Measurements from ENCODE around the gene PGGT1B.
A peak's percentile ranks its signal among the peaks of the same experiment; 100 is the strongest.

Gene PGGT1B

GRCh38 chr5:115262321-115263077 lies at the start of gene PGGT1B:
PGGT1B (minus strand) TSS chr5:115262877; CDS start chr5:115262851, 26 bp downstream.
- H3K27me3 ChIP-seq (ENCODE audit: control insufficient read depth in 5 of 5, insufficient read depth in 4 of 5, low read length in 5 of 5): no peaks in the 10 kb centered on the region
- peak within 1 kb of the TSS; percentile 63 for H3K27ac ChIP-seq (ENCODE audit: low read depth, low read length)
- peaks cover 3 to 29% (median 20%) of the 10 kb centered on the region in 5 donors for H3K4me1 ChIP-seq (ENCODE audit: control insufficient read depth in 5 of 5, insufficient read depth in 5 of 5, low read length in 5 of 5)
- H3K36me3 ChIP-seq (ENCODE audit: control insufficient read depth in 5 of 5, insufficient read depth in 5 of 5, low read length in 5 of 5): peaks cover 0 to 9% (median under 1%) of the 10 kb centered on the region in 5 donors
- H3K9ac ChIP-seq (ENCODE audit: low read length in 5 of 5): peak within 1 kb of the TSS; percentile 73 to 93 (median 90)
- H3K4me3 ChIP-seq (ENCODE audit: low read depth in 1 of 5, low read length in 5 of 5): peak within 1 kb of the TSS; percentile 77 to 98 (median 92)
- no peaks in the 10 kb centered on the region for H3K9me3 ChIP-seq (ENCODE audit: control insufficient read depth in 5 of 5, low read length in 5 of 5)

- Histone ChIP-seq H3K27ac (ENCODE audit: low read depth, low read length) (no peak overlapping the region), H3K4me3 (ENCODE audit: low read depth in 1 of 5, low read length in 5 of 5) (no peak overlapping the region), H3K9ac (ENCODE audit: low read length in 5 of 5) (no peak overlapping the region), H3K36me3 (ENCODE audit: control insufficient read depth in 5 of 5, insufficient read depth in 5 of 5, low read length in 5 of 5) (no peaks in the 10 kb centered on the region), H3K9me3 (ENCODE audit: control insufficient read depth in 5 of 5, low read length in 5 of 5) (no peaks in the 10 kb centered on the region), H3K4me1 (ENCODE audit: control insufficient read depth in 5 of 5, insufficient read depth in 5 of 5, low read length in 5 of 5) (no peaks in the 10 kb centered on the region), H3K27me3 (ENCODE audit: control insufficient read depth in 5 of 5, insufficient read depth in 4 of 5, low read length in 5 of 5) (no peaks in the 10 kb centered on the region)
Measured at GRCh38 chr5:115309751-115310370, 47.2 kb upstream of the PGGT1B start.

- Histone ChIP-seq H3K9me3 (ENCODE audit: control insufficient read depth in 5 of 5, low read length in 5 of 5) (no peaks in the 10 kb centered on the region), H3K36me3 (ENCODE audit: control insufficient read depth in 5 of 5, insufficient read depth in 5 of 5, low read length in 5 of 5) (no peaks in the 10 kb centered on the region), H3K9ac (ENCODE audit: low read length in 5 of 5) (no peak overlapping the region), H3K4me1 (ENCODE audit: control insufficient read depth in 5 of 5, insufficient read depth in 5 of 5, low read length in 5 of 5) (no peaks in the 10 kb centered on the region), H3K27ac (ENCODE audit: low read depth, low read length) (no peak overlapping the region), H3K4me3 (ENCODE audit: low read depth in 1 of 5, low read length in 5 of 5) (no peak overlapping the region), H3K27me3 (ENCODE audit: control insufficient read depth in 5 of 5, insufficient read depth in 4 of 5, low read length in 5 of 5) (no peaks in the 10 kb centered on the region)
Measured at GRCh38 chr5:115308815-115309214, 46.1 kb upstream of the PGGT1B start.

- H3K4me3 ChIP-seq (ENCODE audit: low read depth in 1 of 5, low read length in 5 of 5): no peak overlapping the region
- no peak overlapping the region for H3K27ac ChIP-seq (ENCODE audit: low read depth, low read length)
- no peaks in the 10 kb centered on the region for H3K9me3 ChIP-seq (ENCODE audit: control insufficient read depth in 5 of 5, low read length in 5 of 5)
- H3K36me3 ChIP-seq (ENCODE audit: control insufficient read depth in 5 of 5, insufficient read depth in 5 of 5, low read length in 5 of 5): no peaks in the 10 kb centered on the region
- no peak overlapping the region for H3K9ac ChIP-seq (ENCODE audit: low read length in 5 of 5)
- no peaks in the 10 kb centered on the region for H3K4me1 ChIP-seq (ENCODE audit: control insufficient read depth in 5 of 5, insufficient read depth in 5 of 5, low read length in 5 of 5)
- H3K27me3 ChIP-seq (ENCODE audit: control insufficient read depth in 5 of 5, insufficient read depth in 4 of 5, low read length in 5 of 5): no peaks in the 10 kb centered on the region
Measured at GRCh38 chr5:115306011-115306536, 43.4 kb upstream of the PGGT1B start.

GRCh38 chr5:115304496-115304895 lies 41.8 kb upstream of the PGGT1B start:
- H3K4me1 ChIP-seq (ENCODE audit: control insufficient read depth in 5 of 5, insufficient read depth in 5 of 5, low read length in 5 of 5): no peaks in the 10 kb centered on the region
- H3K27me3 ChIP-seq (ENCODE audit: control insufficient read depth in 5 of 5, insufficient read depth in 4 of 5, low read length in 5 of 5): no peaks in the 10 kb centered on the region
- H3K27ac ChIP-seq (ENCODE audit: low read depth, low read length): no peak overlapping the region
- no peaks in the 10 kb centered on the region for H3K36me3 ChIP-seq (ENCODE audit: control insufficient read depth in 5 of 5, insufficient read depth in 5 of 5, low read length in 5 of 5)
- H3K9me3 ChIP-seq (ENCODE audit: control insufficient read depth in 5 of 5, low read length in 5 of 5): no peaks in the 10 kb centered on the region
- no peak overlapping the region for H3K4me3 ChIP-seq (ENCODE audit: low read depth in 1 of 5, low read length in 5 of 5)
- no peak overlapping the region for H3K9ac ChIP-seq (ENCODE audit: low read length in 5 of 5)

- Histone ChIP-seq H3K4me3 (ENCODE audit: low read depth in 1 of 5, low read length in 5 of 5) (no peak overlapping the region), H3K9ac (ENCODE audit: low read length in 5 of 5) (no peak overlapping the region), H3K36me3 (ENCODE audit: control insufficient read depth in 5 of 5, insufficient read depth in 5 of 5, low read length in 5 of 5) (no peaks in the 10 kb centered on the region), H3K4me1 (ENCODE audit: control insufficient read depth in 5 of 5, insufficient read depth in 5 of 5, low read length in 5 of 5) (peaks cover 2 to 15% (median 11%) of the 10 kb centered on the region in 5 donors), H3K9me3 (ENCODE audit: control insufficient read depth in 5 of 5, low read length in 5 of 5) (no peaks in the 10 kb centered on the region), H3K27me3 (ENCODE audit: control insufficient read depth in 5 of 5, insufficient read depth in 4 of 5, low read length in 5 of 5) (no peaks in the 10 kb centered on the region), H3K27ac (ENCODE audit: low read depth, low read length) (no peak overlapping the region)
Measured at GRCh38 chr5:115298811-115299210, 36.1 kb upstream of the PGGT1B start.

- no peaks in the 10 kb centered on the region for H3K36me3 ChIP-seq (ENCODE audit: control insufficient read depth in 5 of 5, insufficient read depth in 5 of 5, low read length in 5 of 5)
- H3K27ac ChIP-seq (ENCODE audit: low read depth, low read length): no peak overlapping the region
- H3K4me1 ChIP-seq (ENCODE audit: control insufficient read depth in 5 of 5, insufficient read depth in 5 of 5, low read length in 5 of 5): peaks cover 2 to 15% (median 11%) of the 10 kb centered on the region in 5 donors
- peaks cover 0 to 6% (median 0%) of the 10 kb centered on the region in 5 donors for H3K9me3 ChIP-seq (ENCODE audit: control insufficient read depth in 5 of 5, low read length in 5 of 5)
- H3K9ac ChIP-seq (ENCODE audit: low read length in 5 of 5): no peak overlapping the region
- no peaks in the 10 kb centered on the region for H3K27me3 ChIP-seq (ENCODE audit: control insufficient read depth in 5 of 5, insufficient read depth in 4 of 5, low read length in 5 of 5)
- H3K4me3 ChIP-seq (ENCODE audit: low read depth in 1 of 5, low read length in 5 of 5): peak overlapping the region in 2 of 5 donors; percentile 24 to 43
Measured at GRCh38 chr5:115297031-115297430, 34.4 kb upstream of the PGGT1B start.

- Histone ChIP-seq H3K27me3 (ENCODE audit: control insufficient read depth in 5 of 5, insufficient read depth in 4 of 5, low read length in 5 of 5) (no peaks in the 10 kb centered on the region), H3K36me3 (ENCODE audit: control insufficient read depth in 5 of 5, insufficient read depth in 5 of 5, low read length in 5 of 5) (no peaks in the 10 kb centered on the region), H3K9me3 (ENCODE audit: control insufficient read depth in 5 of 5, low read length in 5 of 5) (peaks cover 0 to 6% (median 0%) of the 10 kb centered on the region in 5 donors), H3K9ac (ENCODE audit: low read length in 5 of 5) (peak within 1 kb of the TSS; percentile 59 to 78 (median 68)), H3K27ac (ENCODE audit: low read depth, low read length) (no peak within 1 kb of the TSS), H3K4me3 (ENCODE audit: low read depth in 1 of 5, low read length in 5 of 5) (peak within 1 kb of the TSS; percentile 70 to 95 (median 82)), H3K4me1 (ENCODE audit: control insufficient read depth in 5 of 5, insufficient read depth in 5 of 5, low read length in 5 of 5) (peaks cover 2 to 15% (median 11%) of the 10 kb centered on the region in 5 donors)
Measured at GRCh38 chr5:115296124-115297022, 33.7 kb upstream of the PGGT1B start, which contains the start of gene CCDC112. CCDC112 (minus strand) TSS chr5:115296654; CDS start chr5:115296543, 111 bp downstream.

GRCh38 chr5:115295777-115296123 lies 33.1 kb upstream of the PGGT1B start:
- Histone ChIP-seq H3K27ac (ENCODE audit: low read depth, low read length) (no peak overlapping the region), H3K9ac (ENCODE audit: low read length in 5 of 5) (peak overlapping the region; percentile 59 to 78 (median 68))

More at GRCh38 chr5:115295777-115296123, 33.1 kb upstream of the PGGT1B start:
- Histone ChIP-seq H3K27me3 (ENCODE audit: control insufficient read depth in 5 of 5, insufficient read depth in 4 of 5, low read length in 5 of 5) (no peaks in the 10 kb centered on the region), H3K4me3 (ENCODE audit: low read depth in 1 of 5, low read length in 5 of 5) (peak overlapping the region; percentile 70 to 95 (median 82)), H3K4me1 (ENCODE audit: control insufficient read depth in 5 of 5, insufficient read depth in 5 of 5, low read length in 5 of 5) (peaks cover 2 to 15% (median 11%) of the 10 kb centered on the region in 5 donors), H3K36me3 (ENCODE audit: control insufficient read depth in 5 of 5, insufficient read depth in 5 of 5, low read length in 5 of 5) (no peaks in the 10 kb centered on the region), H3K9me3 (ENCODE audit: control insufficient read depth in 5 of 5, low read length in 5 of 5) (peaks cover 0 to 6% (median 0%) of the 10 kb centered on the region in 5 donors)
